ENCODE results near the gene MFSD1.

DNA sequence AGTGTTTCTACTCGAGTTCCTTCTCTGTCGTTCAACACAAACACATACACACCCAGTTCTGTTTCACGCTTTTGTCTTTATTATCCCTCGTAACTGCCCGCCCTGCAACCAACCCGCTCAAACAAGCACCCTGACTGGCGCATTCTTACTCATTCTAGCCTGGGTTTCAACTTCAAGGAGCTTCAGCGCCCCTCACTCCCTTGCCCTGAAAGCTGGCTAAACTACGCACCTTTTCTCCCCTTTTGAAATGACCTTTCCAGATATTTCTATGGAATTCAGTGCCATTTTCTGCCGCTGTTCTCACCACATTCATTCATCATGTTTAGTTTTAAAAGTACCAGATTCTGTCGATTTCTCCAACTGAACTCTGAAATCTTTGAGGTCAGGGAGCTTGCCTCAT, 653 bp upstream of the MFSD1 start:
- no peak for TF ChIP-seq POLR2A (IDR thresholded peaks at IDR 0.05; ENCODE audit: low read depth, low read length)
- TF ChIP-seq, protein P1, sequence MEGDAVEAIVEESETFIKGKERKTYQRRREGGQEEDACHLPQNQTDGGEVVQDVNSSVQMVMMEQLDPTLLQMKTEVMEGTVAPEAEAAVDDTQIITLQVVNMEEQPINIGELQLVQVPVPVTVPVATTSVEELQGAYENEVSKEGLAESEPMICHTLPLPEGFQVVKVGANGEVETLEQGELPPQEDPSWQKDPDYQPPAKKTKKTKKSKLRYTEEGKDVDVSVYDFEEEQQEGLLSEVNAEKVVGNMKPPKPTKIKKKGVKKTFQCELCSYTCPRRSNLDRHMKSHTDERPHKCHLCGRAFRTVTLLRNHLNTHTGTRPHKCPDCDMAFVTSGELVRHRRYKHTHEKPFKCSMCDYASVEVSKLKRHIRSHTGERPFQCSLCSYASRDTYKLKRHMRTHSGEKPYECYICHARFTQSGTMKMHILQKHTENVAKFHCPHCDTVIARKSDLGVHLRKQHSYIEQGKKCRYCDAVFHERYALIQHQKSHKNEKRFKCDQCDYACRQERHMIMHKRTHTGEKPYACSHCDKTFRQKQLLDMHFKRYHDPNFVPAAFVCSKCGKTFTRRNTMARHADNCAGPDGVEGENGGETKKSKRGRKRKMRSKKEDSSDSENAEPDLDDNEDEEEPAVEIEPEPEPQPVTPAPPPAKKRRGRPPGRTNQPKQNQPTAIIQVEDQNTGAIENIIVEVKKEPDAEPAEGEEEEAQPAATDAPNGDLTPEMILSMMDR (conservative IDR thresholded peaks at IDR 0.05; ENCODE audit: low read depth, low read length), result no peak
- TF ChIP-seq MAZ (IDR thresholded peaks at IDR 0.05; ENCODE audit: borderline replicate concordance, low read depth, low read length), result no peak
- TF ChIP-seq CHD1 (IDR thresholded peaks at IDR 0.05; ENCODE audit: low read depth, low read length), result no peak
- TF ChIP-seq SMC3 (IDR thresholded peaks at IDR 0.05; ENCODE audit: low read depth, low read length), result no peak

All from IMR-90 (cell line).